HS-5 (cell line): ENCODE measurements around the gene CCND1.

Experiments used
- DNase-seq: peaks from one replicate; pipeline ENCODE4 v3.0.0-alpha.2; 2012; ENCODE audit warnings: low read depth

CCND1 gene

GRCh38 chr11:69640995-69641581 lies at the start of gene CCND1:
Gene CCND1, plus strand, starts transcription at chr11:69641156. Its CDS starts 158 bp downstream, at chr11:69641314.
- no peak for DNase-seq

- no peak for DNase-seq
Measured at GRCh38 chr11:69592986-69593650, 47.8 kb upstream of the CCND1 start.

DNA sequence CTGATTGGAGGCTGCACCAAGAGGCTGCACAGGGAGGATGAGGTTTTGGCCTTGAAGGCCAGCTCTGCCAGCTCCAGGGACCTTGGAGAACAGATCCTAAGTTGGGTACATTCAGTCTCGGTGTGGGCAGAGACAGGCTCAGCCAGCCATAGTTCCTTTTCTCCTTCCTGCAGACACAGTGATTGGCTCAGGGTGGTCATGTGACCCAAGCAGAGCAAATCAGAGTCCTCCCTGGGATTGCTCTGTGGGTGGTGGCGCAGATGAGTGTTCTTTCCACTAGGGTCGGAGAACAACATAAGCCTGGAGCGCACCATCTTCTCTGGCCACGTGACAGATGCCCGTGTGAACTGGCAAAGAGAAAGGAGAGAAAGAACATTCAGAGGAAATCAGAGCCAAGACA lies 47.1 kb upstream of the CCND1 start:
- DNase-seq: no peak

DNA sequence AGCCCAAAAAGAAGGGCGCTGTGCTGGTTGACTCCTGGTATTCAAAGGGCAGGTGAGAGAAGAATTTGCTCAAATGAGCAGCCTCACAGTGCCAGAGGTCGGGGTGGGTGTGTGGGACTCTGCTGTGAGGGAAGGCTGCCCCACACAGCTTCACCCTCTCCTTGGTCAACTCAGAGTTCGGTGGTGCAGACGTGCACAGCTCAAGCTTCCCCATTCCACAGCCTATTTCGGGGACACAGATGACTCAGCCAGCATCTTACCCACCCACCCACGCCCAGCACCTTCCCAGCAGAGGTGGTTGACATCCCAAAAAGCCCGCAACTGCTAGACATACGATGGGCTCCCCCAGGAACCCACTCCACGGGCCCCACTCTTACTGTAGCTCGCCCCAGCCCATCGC lies 46.5 kb upstream of the CCND1 start:
- DNase-seq: no peak

GRCh38 chr11:69595805-69596665 lies 44.9 kb upstream of the CCND1 start:
- DNase-seq: no peak

DNA sequence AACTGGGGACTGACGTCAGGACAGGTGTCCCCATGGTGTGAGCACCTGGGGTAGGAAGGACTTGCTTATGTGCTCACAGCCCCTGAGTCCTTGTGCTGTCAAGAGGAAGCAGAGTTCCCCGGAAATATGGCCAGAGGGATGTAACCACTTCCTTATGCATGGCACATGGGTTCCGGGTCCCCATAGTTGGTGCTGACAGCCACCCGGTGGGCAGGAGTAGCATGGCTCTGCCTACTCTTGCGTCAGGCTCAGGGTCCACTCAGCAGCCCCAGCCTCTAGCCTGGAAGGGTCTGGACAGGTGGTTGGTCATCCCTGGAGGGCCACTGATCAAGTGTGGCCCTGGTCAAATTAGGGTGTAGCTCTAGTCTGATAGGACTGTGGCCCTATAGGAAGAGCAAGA lies 42.8 kb upstream of the CCND1 start:
- DNase-seq: no peak

GRCh38 chr11:69599502-69599901 lies 41.5 kb upstream of the CCND1 start:
- DNase-seq: no peak

GRCh38 chr11:69600001-69600400 lies 41.0 kb upstream of the CCND1 start:
- no peak for DNase-seq

- no peak for DNase-seq
Measured at GRCh38 chr11:69601011-69601975, 39.7 kb upstream of the CCND1 start.

DNA sequence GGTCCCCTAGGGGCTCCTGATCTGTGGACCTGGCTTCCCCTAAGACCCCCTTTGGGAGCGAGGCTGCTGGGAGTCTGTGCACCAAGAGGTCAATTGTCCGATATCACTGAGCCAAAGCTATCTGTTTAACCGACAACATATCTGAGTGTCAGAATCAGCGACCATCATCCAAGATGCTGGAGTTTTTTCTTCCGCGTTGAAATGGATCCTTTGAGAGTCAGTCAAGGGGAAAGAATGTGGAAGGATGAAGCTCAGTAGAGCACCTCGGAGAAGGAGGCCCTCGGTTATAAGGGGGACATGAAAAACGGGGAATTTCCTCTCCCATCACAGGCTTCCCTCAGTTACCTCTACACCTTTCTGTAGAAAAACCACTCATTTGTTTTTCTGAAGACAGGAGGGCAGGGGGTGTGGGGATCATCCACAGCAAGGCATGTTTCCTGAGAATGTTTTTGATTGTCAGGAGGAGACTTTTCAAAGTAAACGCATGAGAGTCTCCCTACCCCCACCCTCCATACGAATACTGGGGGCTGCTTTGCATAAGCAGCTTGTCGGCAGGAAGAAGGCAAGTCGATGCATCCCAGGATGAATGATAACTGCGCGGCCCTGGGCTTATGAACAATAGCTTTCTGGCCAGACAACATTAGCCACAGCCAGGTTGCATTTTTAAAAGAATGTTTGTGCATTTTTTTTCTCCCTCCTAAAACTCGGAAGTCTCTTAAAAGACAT lies 37.7 kb upstream of the CCND1 start:
- no peak for DNase-seq

GRCh38 chr11:69604055-69604454 lies 36.9 kb upstream of the CCND1 start:
- no peak for DNase-seq

GRCh38 chr11:69605737-69606526 lies 35.0 kb upstream of the CCND1 start:
- no peak for DNase-seq

- DNase-seq: no peak
Measured at GRCh38 chr11:69609351-69609750, 31.6 kb upstream of the CCND1 start.

- no peak for DNase-seq
Measured at GRCh38 chr11:69611548-69612526, 29.1 kb upstream of the CCND1 start.

- no peak for DNase-seq
Measured at GRCh38 chr11:69613594-69613993, 27.4 kb upstream of the CCND1 start.

- no peak for DNase-seq
Measured at GRCh38 chr11:69614085-69614484, 26.9 kb upstream of the CCND1 start.

GRCh38 chr11:69615545-69616278 lies 25.2 kb upstream of the CCND1 start:
- DNase-seq: no peak

DNA sequence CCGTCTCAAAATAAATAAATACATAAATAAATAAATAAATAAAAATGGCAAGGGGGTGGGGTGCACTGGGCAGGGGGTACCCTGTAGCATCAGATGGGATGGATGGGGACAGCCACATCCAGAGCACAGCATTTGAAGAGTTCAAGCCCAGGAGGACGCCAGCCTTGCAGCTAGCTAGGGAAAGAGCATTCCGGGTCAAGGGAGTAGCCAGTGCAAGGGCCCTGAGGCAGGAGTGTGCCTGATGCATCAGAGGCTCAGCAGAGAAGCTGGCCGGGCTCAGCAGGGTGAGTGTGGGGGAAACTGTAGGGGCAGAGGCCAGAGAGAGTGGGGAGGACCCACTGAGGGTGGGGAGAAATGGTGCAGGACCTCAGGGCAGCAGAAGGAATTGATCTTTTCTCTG lies 23.7 kb upstream of the CCND1 start:
- no peak for DNase-seq

- DNase-seq: no peak
Measured at GRCh38 chr11:69617682-69618081, 23.3 kb upstream of the CCND1 start.
